ENCODE results near the gene AMOTL2. TPM values are rescaled to one million over a fixed set of nuclear protein-coding genes. Genes with fewer than 3 reads are reported as not detected.
A peak's percentile ranks its signal among the peaks of the same experiment; 100 is the strongest.

Gene AMOTL2
- total RNA-seq, 1 donor = 236 TPM

DNA sequence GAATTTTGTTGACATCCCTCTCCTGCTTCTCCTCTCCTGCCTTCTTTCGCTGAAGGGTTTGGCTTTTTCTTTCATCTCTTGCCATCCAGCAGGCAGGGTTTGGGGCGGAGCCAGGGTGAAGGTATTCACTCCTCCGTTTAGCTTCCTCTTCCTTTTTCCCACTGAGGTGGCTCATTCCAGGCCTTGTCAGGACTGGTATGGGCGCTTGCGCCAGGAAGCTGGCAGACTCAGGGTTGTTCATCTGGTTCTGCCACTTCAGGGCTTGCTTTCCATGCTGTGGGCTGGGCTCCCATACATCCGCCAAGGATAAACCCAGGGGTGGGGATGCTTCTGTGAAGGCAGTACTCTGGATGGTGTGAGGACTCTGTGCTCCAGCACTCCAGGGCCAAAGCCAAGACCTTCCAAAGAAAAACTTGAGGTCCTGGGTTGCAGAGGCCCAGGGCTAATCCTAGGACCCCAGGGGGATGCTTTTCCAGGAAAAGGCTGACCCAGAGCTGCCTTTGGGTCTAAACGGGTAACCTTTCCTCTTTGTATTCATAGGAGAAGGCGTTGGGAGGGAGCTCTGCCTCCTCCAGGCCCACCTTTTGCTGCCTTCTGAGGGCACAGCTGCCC is 7.7 kb upstream of the AMOTL2 start:
- H3K4me3 ChIP-seq (ENCODE audit: low read depth, low read length) = no peak overlapping the region
- TF ChIP-seq, protein P1, sequence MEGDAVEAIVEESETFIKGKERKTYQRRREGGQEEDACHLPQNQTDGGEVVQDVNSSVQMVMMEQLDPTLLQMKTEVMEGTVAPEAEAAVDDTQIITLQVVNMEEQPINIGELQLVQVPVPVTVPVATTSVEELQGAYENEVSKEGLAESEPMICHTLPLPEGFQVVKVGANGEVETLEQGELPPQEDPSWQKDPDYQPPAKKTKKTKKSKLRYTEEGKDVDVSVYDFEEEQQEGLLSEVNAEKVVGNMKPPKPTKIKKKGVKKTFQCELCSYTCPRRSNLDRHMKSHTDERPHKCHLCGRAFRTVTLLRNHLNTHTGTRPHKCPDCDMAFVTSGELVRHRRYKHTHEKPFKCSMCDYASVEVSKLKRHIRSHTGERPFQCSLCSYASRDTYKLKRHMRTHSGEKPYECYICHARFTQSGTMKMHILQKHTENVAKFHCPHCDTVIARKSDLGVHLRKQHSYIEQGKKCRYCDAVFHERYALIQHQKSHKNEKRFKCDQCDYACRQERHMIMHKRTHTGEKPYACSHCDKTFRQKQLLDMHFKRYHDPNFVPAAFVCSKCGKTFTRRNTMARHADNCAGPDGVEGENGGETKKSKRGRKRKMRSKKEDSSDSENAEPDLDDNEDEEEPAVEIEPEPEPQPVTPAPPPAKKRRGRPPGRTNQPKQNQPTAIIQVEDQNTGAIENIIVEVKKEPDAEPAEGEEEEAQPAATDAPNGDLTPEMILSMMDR (IDR thresholded peaks at IDR 0.05; ENCODE audit: insufficient read depth, low read depth, low read length) = no peak
- no peak for DNase-seq (ENCODE audit: low read depth)

DNA sequence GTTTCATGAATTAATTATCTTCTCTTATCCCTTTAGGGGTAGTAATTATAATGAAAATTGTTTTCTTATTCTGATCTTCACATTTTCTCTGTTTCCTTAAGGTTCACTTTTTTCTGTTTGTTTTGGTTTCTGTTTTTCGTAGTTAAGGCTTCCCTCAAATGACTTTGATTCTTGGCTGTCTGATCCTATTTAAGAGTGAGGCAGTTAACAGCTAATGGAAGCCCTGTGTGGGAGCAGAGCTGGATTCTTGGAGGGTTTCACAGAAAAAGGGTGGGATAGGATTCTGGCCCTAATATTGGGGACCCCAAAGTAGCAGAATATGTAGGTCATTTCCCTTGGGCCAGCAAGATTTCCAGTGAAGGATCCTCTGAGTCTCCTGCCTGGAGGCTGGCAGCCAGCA is 6.8 kb upstream of the AMOTL2 start:
- DNase-seq (ENCODE audit: low read depth) = no peak

DNA sequence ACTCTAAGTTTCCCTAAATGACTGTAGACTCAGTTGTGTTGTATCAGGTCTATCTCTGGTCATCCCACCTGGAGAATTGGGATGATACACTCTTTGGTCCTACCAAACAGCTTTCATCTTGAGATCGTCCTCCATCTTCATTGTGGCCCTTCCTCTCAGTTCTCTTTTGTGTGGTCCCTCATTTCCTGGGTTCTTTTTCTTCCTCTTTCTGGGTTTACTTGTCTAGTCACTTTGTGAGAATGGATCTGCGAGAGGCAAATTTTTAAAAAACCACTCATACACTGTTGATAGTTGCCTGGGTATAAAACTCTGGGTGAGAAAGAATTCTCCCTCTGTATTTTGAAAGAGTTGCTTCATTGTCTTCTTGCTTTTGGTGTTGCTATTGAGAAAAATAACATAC is 6.0 kb upstream of the AMOTL2 start:
- TF ChIP-seq, protein P1 (IDR thresholded peaks at IDR 0.05; ENCODE audit: insufficient read depth, low read depth, low read length) = no peak
- H3K4me3 ChIP-seq (ENCODE audit: low read depth, low read length) = no peak overlapping the region
- DNase-seq (ENCODE audit: low read depth) = no peak

More for the DNA sequence above, 6.8 kb upstream of the AMOTL2 start:
- no peak overlapping the region for H3K4me3 ChIP-seq (ENCODE audit: low read depth, low read length)
- TF ChIP-seq, protein P1 (IDR thresholded peaks at IDR 0.05; ENCODE audit: insufficient read depth, low read depth, low read length) = no peak

- H3K4me3 ChIP-seq (ENCODE audit: low read depth, low read length) = no peak overlapping the region
- TF ChIP-seq, protein P1 (IDR thresholded peaks at IDR 0.05; ENCODE audit: insufficient read depth, low read depth, low read length) = no peak
- no peak for DNase-seq (ENCODE audit: low read depth)
Observed at GRCh38 chr3:134378818-134379217, 4.6 kb upstream of the AMOTL2 start.

GRCh38 chr3:134378384-134378783 is 4.1 kb upstream of the AMOTL2 start:
- TF ChIP-seq, protein P1 (IDR thresholded peaks at IDR 0.05; ENCODE audit: insufficient read depth, low read depth, low read length) = peak; percentile 70
- no peak overlapping the region for H3K4me3 ChIP-seq (ENCODE audit: low read depth, low read length)
- DNase-seq (ENCODE audit: low read depth) = peak; percentile 62

DNA sequence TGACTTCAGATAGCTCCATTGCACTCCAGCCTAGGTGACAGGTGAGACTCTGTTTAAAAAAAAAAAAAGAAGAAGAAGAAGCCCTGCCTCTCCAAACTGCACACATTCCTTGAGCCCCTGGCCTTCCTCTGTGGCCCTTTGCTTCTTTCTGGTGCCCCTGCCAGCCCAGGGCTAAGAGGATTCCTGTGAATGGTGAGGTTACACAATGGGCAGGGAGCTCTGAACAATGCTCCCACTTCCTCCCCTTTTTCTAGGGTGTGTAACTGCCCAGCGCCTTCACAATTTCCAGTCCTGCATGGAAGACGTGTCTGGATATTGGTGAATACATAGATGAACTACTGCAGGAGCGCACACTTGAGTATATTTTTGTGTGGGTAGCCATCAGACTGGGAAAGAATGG is 3.6 kb upstream of the AMOTL2 start:
- DNase-seq (ENCODE audit: low read depth) = no peak
- TF ChIP-seq, protein P1 (IDR thresholded peaks at IDR 0.05; ENCODE audit: insufficient read depth, low read depth, low read length) = no peak
- H3K4me3 ChIP-seq (ENCODE audit: low read depth, low read length) = no peak overlapping the region

Measured in fibroblast of villous mesenchyme (primary cell).